ENCODE measurements around the gene PRICKLE3.
"Not testable (repeated sequence)": the region's sequence is repeated elsewhere in the genome, so short reads cannot be mapped to it uniquely, and the experiment has no call there.

The PRICKLE3 gene

DNA sequence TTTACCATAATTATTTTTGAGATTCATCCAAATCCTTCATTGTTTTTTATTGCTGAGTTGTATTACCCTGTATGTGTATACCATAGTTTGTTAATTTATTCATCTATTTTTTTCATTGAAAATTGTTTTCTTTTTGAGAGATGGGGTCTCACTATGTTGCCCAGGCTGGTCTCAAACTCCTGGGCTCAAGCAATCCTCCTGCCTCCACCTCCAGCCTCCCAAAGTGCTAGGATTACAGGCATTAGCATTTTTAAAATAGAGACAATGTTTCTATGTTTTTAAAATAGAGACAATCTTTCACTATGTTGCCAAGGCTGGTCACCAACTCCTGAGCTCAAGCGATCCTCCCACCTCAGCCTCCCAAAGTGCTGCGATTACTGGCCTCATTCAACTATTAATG lies 25.3 kb downstream of the PRICKLE3 start:
- DNase-seq (ENCODE audit: low read depth in 2 of 2): no peak

DNA sequence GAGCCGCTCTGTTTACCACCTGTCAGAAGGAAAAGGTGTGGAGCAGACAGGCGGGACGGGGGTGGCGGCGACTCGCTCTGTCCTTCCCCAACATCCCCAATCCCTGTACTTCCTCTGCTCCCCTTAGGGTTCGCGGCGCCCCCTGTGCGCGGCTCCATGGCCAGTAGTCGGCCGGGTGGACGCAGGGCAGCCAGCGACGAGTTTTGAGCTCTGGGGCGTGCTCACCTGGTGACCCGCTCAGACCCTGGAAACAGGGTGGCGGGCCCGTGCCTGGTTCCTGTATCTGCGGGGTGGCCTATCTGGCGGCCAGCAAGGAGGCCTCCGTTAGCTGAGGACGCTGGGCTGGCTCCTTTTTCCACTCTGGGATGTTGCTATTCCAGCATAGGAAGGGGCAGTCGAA lies 29.0 kb downstream of the PRICKLE3 start:
- DNase-seq (ENCODE audit: low read depth in 2 of 2): no peak

DNA sequence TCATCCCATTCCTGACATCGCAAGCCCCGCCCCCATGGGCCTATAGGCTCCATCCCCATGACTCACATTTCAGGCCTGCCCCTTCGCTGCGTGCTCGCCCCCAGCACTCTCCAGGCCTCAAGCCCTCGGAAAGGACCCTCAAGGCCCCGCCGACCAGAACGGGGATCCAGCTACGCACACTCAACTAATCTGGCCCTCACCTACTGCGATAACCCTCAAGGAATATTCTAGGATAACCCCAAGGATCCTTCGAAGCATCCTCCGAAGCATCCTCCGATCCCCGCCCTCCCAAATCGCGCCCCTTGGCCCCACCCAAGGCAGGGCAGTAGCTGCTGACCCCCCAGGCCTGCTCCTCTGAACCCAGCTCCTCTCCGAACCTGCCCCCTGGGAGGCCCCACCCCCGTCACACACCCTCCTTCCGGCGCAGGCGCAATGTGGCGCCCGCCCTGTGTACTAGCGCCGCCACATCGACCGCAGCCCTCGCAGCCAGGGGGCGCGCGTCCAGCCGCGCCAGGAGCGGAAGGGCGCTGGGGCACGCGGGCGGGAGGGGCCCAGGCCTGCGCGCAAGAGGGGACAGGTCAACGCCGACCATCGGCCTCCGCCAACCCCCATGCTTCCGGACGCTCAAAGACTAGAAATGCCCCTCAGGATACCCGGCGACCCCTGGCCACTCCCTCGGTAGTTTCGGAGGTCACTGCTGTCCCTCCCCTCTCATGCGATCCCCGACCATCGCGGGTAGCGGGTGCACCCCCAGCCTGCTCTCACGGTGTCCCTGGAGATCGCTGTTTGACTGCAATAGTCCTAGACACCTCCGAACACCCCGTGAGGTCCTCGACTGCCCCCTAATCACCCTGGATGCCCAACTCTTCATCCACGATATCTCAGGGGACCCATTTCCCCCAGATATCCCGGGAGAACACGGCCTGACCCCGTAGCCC lies 30.0 kb downstream of the PRICKLE3 start:
- DNase-seq (ENCODE audit: low read depth in 2 of 2): peak; percentile 74 to 78

DNA sequence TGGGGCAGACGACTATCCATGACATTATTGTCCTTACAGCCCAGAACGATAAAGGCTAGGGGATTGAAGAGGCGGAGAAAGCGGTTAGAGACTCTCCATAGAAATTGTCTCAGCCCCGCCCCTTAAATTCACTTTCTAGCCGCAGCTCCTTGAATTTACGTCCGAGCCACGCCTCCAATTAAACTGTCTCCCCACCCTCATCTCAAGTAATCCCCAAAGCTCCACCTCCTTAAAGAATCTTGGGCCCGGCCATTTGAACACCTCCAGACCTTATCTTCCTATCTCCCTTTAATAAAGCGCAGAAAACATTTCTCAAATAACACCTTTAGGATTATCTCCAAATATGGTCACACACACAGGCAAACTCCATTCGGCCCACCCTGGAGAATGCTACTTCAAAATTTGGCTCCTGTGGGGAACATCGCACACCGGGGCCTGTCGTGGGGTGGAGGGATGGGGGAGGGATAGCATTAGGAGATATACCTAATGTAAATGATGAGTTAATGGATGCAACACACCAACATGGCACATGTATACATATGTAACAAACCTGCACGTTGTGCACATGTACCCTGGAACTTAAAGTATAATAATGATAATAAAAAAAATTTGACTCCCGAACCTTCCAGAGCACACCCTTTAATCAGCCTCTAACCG lies 30.8 kb downstream of the PRICKLE3 start:
- no peak for DNase-seq (ENCODE audit: low read depth in 2 of 2)

DNA sequence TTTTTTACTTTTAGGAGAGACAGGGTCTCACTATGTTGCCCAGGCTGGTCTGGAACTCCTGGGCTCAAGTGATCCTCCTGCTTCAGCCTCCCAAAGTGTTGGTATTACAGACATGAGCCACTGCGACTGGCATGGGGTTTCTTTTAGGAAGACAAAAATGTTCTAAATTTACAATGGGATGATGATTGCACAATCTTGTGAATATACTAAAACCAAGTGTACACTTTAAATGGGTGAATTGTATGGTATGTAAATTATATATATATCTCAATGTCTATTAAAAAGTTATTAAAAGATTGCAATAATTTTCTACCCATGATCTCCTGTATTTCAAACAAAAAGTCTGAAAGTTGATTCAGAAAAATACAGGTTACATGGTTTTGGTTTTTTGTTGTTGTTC lies 32.7 kb downstream of the PRICKLE3 start:
- DNase-seq (ENCODE audit: low read depth in 2 of 2): no peak

DNA sequence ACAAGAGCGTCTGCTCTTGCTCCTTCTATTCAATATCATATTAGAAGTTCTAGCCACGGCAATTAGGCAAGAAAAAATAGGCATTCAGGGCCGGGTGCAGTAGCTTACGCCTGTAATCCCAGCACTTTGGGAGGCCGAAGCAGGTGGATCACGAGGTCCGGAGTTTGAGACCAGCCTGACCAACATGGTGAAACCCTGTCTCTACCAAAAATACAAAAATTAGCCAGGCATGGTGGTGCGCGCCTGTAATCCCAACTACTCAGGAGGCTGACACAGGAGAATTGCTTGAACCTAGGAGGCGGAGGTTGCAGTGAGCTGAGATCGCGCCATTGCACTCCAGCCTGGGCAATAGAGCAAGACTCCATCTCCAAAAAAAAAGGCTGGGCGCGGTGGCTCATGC lies 36.9 kb downstream of the PRICKLE3 start:
- not testable (repeated sequence) for DNase-seq (ENCODE audit: low read depth in 2 of 2)

DNA sequence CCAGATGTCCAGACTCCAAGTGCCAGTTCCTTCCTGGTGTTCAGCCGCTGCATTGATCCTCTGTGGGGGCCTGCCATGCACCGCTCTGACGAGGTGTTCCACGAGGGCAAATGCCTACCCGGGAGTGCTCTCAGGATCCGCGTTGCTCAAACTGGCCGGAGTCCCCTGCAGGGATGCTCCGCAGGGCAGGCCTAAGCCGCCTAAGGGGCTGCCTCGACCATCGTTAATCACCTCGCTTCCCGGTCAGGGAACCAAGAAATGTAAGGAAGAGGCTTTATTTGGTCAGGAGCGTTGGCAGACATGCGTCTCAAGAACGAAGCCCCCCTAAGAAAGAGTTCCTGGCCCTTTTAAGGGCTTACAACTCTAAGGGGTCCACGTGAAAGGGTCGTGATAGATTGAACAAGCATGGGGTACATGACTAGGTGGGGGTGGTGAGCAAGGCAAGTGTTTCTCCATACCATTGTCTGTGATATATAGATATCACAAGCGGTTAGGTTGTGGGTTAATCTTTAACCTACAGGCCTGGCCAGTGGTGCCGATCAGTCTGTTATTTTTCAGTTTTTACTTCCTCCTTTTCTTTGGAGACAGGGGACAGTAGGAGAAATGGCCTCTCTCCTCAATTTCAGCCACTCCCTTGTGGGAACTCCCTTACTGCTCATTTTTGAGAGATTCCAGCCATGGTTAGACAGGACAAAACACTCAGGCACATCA lies 37.6 kb downstream of the PRICKLE3 start:
- not testable (repeated sequence) for DNase-seq (ENCODE audit: low read depth in 2 of 2)

DNA sequence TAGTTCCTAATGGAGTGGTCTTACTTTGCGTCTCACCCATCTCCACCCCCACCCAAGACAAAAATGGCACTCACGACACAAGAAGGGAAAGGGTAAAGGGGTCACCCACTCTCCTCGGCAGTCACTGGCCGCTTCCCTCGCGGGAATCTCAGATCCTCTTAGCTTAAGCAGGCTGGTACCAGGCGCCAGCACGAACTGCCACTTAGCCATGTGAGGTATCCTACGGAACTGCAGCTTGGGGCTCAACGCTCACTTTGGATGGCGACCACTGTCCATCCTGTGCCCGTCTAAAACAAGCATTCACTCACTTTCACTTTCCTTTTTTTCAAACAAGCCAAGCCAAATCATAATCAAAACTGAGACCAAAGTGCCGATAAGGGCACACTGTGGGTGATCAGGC lies 38.2 kb downstream of the PRICKLE3 start:
- DNase-seq (ENCODE audit: low read depth in 2 of 2): no peak

DNA sequence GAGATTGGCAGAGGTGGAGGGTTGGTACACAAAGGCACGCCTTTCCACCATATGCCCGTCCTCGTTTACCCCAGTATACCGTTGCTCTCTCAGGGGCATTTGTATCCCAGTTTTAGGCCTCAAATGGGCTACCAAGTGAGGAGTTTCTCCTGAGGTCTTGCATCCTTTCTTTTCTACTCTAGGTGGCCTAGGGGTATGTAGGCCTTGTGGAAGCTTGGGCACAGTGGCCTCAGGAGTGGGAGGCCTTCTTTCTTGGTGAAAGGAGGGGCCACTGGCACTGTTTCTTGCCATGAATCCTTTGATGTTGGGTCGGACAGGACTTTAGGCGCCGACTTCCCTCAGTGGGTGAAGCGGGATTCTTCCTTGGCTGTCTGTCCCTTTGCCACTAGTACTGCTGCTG lies 38.9 kb downstream of the PRICKLE3 start:
- DNase-seq (ENCODE audit: low read depth in 2 of 2): no peak

DNA sequence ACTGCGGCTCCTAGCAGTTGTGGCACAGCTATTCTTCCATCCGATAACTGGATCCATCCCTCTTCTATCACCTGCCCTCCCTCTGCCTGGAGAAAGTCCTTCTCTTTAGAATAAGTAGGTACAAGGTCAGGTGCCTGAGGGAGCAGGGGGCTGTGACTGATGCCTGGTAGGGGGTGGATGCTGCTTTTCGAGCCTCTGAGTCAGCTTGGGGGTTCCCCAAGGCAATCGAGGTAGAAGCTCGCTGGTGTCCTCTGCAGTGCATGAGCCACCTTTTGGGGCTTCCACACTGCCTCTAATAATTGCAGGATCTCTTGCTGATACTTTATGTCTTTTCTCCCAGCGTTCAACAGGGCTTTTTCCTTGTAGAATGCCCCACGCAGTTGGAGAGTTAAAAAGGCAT lies 43.0 kb downstream of the PRICKLE3 start:
- DNase-seq (ENCODE audit: low read depth in 2 of 2): not testable (repeated sequence)

DNA sequence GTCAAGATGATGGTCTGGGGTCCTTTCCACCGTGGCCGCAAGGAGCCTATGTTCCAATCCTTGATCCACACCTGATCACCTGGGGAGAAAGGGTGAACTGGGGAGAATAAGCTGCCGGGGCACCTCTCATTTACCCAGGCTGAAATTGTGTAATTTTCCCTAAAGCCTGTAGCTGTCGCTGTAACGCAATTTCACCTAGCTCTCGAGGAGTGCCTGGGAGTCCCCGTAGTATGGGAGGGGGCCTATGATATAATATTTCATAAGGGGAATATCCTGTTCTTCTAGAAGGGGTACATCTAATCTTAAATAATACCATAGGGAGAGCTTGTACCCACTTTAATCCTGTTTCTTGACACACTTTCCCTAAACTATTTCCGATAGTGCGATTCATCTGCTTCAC lies 43.9 kb downstream of the PRICKLE3 start:
- not testable (repeated sequence) for DNase-seq (ENCODE audit: low read depth in 2 of 2)

DNA sequence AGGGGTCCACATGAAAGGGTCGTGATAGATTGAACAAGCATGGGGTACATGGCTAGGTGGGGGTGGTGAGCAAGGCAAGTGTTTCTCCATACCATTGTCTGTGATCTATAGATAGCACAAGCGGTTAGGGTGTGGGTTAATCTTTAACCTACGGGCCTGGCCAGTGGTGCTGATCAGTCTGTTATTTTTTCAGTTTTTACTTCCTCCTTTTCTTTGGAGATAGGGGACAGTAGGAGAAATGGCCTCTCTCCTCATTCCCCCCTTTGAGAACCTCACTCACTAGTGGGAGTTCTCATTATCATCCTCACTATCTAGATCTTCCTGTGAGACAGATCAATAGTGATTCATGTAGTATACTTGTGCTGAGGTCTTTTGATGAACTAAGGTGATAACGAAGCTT lies 46.5 kb downstream of the PRICKLE3 start:
- DNase-seq (ENCODE audit: low read depth in 2 of 2): no peak

DNA sequence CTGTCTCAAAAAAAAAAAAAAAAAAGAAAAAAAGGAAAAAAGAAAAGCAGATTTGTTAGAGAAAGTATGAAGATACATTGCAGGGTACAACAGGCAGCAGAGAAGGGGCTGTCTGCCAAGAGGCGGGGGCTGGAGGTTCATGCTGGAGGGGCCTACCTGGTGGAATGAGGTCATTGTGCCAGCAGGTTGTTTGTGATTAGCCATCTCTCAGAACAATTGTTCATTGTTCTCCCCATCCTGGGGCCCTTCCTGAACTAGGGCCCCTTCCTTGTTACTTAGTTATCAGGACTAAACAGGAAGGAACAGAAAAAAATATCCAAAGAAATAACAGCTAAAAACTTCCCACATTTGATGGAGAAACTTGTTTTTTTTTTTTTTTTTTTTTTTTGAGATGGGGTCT lies 48.7 kb downstream of the PRICKLE3 start:
- no peak for DNase-seq (ENCODE audit: low read depth in 2 of 2)

DNA sequence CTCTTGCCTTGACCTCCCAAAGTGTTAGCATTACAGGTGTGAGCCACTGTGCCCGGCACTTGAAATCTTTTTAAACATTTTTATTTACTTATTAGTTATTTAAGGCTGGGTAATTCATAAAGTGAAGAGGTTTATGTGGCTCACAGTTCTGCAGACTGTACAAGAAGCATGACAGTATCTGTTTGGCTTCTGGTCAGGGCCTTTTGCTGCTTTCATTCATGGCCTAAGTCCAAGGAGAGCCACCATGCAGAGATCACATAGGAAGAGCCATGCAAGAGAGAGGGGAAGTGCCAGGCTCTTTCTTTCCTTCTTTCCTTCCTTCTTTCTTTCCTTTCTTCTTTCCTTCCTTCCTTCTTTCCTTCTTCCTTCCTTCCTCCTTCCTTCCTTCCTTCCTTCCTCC lies 52.4 kb downstream of the PRICKLE3 start:
- no peak for DNase-seq (ENCODE audit: low read depth in 2 of 2)

DNA sequence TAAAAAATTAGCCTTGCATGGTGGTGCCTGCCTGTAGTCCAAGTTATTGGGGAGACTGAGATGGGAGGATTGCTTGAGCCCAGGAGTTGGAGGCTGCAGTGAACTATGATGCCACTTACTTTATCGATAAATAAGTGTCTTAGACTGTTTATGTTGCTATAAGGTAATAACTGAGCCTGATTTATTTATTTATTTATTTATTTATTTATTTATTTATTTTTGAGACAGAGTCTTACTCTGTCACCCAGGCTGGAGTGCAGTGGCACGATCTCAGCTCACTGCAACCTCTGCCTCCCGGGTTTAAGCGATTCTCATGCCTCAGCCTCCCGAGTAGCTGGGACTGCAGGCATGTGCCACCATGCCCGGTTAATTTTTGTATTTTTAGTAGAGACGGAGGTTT lies 53.9 kb downstream of the PRICKLE3 start:
- not testable (repeated sequence) for DNase-seq (ENCODE audit: low read depth in 2 of 2)

DNA sequence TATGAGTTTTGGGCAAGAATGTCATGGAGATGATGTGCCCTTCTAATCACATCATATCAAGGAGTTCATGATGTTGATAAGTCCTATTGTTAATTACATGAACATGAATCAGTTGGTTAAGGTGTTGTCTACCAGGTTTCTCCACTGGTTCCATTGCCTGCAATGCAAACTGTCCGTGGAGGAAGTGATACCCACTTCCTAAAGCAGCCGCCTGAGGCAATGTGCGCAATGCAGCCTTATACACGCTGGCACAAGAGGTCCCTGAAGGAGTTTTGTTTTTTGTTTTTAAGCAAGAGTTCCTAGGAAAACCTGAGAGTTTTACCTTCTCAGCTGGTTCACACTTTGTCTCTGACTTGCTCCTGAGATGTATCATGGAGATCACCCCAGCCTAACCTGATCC lies 56.7 kb downstream of the PRICKLE3 start:
- DNase-seq (ENCODE audit: low read depth in 2 of 2): no peak

DNA sequence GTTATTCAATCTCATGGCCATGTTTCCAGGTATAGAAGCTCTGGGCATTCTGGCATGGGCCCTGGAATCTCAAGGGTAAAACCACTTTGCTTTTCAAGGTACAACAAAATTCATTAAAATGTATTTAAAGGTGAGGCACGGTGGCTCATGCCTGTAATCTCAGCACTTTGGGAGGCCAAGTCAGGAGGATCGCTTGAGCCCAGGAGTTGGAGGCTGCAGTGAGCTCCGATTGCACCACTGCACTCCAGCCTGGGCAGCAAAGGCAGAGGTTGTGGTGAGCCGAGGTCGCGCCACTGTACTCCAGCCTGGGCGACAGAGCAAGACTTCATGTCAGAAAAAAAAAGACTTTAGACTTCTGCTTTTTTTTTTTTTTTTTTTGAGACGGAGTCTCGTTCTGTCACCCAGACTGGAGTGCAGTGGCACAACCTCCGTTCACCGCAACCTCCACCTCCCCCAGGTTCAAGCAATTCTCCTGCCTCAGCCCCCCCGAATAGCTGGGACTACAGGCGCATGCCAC lies 58.4 kb downstream of the PRICKLE3 start:
- not testable (repeated sequence) for DNase-seq (ENCODE audit: low read depth in 2 of 2)
